IMR-90 (cell line): ENCODE measurements around the gene GLDC.

ENCODE experiments used
- BHLHE40 ChIP-seq: fragments of 150-350 bp; IDR thresholded peaks from 2 replicates; pipeline ENCODE4 v1.6.1; 2016; ENCODE audit warnings: mild to moderate bottlenecking, low read depth, low read length
- CHD1 ChIP-seq: IDR thresholded peaks from 2 replicates; pipeline ENCODE4 v1.6.1; 2012; ENCODE audit warnings: low read depth, low read length, improper control_type of control experiment
- CTCF ChIP-seq: conservative IDR thresholded peaks from 2 replicates; pipeline ENCODE4 v1.5.1; 2012; ENCODE audit warnings: mild to moderate bottlenecking, low read depth, low read length, improper control_type of control experiment
- FOS ChIP-seq: fragments of 150-350 bp; IDR thresholded peaks from 2 replicates; pipeline ENCODE4 v1.6.1; 2016; ENCODE audit warnings: low read depth, low read length
- MAFK ChIP-seq: IDR thresholded peaks from 2 replicates; pipeline ENCODE4 v1.6.1; 2012; ENCODE audit warnings: low read depth, low read length, improper control_type of control experiment
- MAZ ChIP-seq: IDR thresholded peaks from 2 replicates; pipeline ENCODE4 v1.6.1; 2012; ENCODE audit warnings: low read depth, mild to moderate bottlenecking, low read length, improper control_type of control experiment, moderate library complexity, borderline replicate concordance
- POLR2A ChIP-seq: IDR thresholded peaks from 2 replicates; pipeline ENCODE4 v1.6.1; 2012; ENCODE audit warnings: mild to moderate bottlenecking, low read depth, low read length
- RAD21 ChIP-seq: IDR thresholded peaks from 2 replicates; pipeline ENCODE4 v1.6.1; 2012; ENCODE audit warnings: low read length, improper control_type of control experiment
- RFX5 ChIP-seq: IDR thresholded peaks from 2 replicates; pipeline ENCODE4 v1.8.0; 2012; ENCODE audit warnings: low read depth, mild to moderate bottlenecking, low read length, moderate library complexity
- SMC3 ChIP-seq: fragments of 150-350 bp; IDR thresholded peaks from 2 replicates; pipeline ENCODE4 v1.6.1; 2016; ENCODE audit warnings: low read depth, mild to moderate bottlenecking, antibody characterized with exemption, low read length, moderate library complexity

GRCh38 chr9:6501526-6502210, 143.9 kb downstream of the GLDC start:
- TF ChIP-seq BHLHE40 (no peak), SMC3 (no peak), RFX5 (no peak), CTCF (no peak), CHD1 (no peak), MAZ (no peak), RAD21 (no peak), MAFK (no peak), POLR2A (no peak), FOS (no peak)
